Mammary epithelial cell (primary cell): ENCODE measurements around the gene ABCB9.

Experiments
- EZH2 ChIP-seq: IDR thresholded peaks from 2 replicates; pipeline ENCODE4 v1.6.1; 2012; ENCODE audit warnings: low read length, inconsistent platforms, borderline replicate concordance
- TF ChIP-seq, protein P1 (sequence below), 2 donors: IDR thresholded peaks in 1 of 2; conservative IDR thresholded peaks in 1 of 2; 2 replicates each; pipeline ENCODE4 v1.5.1; 2011 to 2012; ENCODE audit warnings: inconsistent platforms in 2 of 2, low read length in 2 of 2, mild to moderate bottlenecking in 2 of 2, control low read depth in 1 of 2, low read depth in 1 of 2; ENCODE audit not compliant: insufficient read depth in 1 of 2; ENCODE audit errors: extremely low read depth in 1 of 2

DNA sequence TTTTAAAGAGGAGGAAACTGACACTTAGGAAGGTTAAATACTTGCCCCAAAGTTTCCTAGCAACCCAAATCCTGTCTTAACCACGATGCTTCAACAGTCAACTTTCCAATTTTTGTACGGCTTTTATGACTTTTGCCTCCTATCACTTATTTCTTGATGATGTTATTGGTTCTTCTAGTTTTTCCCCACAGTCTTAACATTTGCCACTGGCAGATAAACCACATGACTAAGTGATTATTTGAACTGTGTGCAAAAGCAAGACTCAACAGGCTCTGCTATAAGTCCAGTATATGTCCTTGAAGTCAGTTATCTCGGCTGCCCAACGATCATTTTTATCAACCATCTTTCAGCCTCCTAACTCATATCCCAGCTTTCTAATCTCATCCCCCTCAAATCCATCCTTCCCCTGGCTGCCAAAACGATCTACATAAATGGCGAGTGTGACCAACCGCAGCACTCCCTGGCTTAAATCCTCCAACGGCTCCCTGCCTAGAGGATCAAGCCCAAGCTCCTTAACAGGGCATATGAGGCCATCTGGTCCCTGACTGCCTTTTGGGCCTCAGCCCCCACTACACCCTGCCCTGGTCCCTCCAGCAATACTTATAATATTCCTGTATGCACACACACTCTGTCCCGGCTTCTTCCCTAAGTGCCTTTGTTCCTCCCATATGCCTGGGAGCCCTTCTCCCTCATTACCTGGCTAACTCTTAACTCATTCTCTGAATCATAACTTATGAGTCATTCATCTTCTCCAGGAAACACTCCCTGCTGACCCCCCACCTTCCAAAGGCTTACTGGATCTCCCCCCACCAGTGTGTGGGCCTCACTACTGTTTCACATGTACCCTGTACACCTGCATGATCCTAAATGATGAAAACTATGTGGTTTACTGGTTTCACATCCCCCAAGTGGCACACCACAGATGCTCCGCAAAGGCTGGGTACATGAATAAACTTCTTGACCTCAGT, 79.1 kb downstream of the ABCB9 start:
- TF ChIP-seq, protein P1, sequence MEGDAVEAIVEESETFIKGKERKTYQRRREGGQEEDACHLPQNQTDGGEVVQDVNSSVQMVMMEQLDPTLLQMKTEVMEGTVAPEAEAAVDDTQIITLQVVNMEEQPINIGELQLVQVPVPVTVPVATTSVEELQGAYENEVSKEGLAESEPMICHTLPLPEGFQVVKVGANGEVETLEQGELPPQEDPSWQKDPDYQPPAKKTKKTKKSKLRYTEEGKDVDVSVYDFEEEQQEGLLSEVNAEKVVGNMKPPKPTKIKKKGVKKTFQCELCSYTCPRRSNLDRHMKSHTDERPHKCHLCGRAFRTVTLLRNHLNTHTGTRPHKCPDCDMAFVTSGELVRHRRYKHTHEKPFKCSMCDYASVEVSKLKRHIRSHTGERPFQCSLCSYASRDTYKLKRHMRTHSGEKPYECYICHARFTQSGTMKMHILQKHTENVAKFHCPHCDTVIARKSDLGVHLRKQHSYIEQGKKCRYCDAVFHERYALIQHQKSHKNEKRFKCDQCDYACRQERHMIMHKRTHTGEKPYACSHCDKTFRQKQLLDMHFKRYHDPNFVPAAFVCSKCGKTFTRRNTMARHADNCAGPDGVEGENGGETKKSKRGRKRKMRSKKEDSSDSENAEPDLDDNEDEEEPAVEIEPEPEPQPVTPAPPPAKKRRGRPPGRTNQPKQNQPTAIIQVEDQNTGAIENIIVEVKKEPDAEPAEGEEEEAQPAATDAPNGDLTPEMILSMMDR (conservative IDR thresholded peaks at IDR 0.05 in 1 of 2, IDR thresholded peaks at IDR 0.05 in 1 of 2; ENCODE audit: extremely low read depth in 1 of 2, insufficient read depth in 1 of 2, low read depth in 1 of 2, low read length in 2 of 2): no peak
- TF ChIP-seq EZH2: no peak
